ENCODE results near the gene MEIOSIN.

DNA sequence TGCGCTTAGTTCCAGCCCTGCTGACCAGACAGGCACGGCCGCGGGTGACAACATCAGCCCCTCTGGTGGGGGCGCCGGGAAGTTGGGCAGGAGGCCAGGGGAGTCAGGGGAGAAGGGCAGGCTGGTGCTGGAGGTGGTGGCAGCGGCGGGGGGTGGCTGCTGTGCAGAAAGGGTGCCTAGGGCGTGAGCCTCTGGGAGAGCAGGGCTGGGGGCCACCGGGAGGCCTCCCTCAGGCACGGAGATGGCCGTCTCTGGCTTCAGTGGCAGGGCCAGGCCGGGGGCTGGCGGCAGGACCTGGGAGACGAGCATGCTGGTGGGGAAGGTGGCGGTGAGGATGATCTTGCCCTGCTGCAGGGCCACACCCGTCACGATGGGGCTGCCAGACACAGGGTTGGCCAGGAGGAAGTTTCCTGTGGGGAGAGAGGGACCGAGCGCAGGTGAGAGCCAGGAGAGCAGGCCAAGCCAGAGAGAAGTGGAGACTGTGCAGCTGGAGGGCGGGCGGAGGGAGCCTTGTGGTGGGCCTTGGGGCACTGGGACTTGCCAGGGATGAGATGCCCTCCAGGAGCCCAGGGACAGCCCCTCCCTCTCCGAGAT, 32.6 kb downstream of the MEIOSIN start:
- no peak for TF ChIP-seq POLR2A (IDR thresholded peaks at IDR 0.05)
- TF ChIP-seq, protein P1, sequence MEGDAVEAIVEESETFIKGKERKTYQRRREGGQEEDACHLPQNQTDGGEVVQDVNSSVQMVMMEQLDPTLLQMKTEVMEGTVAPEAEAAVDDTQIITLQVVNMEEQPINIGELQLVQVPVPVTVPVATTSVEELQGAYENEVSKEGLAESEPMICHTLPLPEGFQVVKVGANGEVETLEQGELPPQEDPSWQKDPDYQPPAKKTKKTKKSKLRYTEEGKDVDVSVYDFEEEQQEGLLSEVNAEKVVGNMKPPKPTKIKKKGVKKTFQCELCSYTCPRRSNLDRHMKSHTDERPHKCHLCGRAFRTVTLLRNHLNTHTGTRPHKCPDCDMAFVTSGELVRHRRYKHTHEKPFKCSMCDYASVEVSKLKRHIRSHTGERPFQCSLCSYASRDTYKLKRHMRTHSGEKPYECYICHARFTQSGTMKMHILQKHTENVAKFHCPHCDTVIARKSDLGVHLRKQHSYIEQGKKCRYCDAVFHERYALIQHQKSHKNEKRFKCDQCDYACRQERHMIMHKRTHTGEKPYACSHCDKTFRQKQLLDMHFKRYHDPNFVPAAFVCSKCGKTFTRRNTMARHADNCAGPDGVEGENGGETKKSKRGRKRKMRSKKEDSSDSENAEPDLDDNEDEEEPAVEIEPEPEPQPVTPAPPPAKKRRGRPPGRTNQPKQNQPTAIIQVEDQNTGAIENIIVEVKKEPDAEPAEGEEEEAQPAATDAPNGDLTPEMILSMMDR (IDR thresholded peaks at IDR 0.05): no peak
- no peak for TF ChIP-seq EP300 (IDR thresholded peaks at IDR 0.05)

Measured in tibial nerve (tissue), 4 donors.